ENCODE results near the gene AGER.

Gene AGER

GRCh38 chr6:32174416-32174815, 9.6 kb downstream of the AGER start:
- H3K79me2 ChIP-seq = peaks cover 9% of the 10 kb centered on the region
- no peak overlapping the region for H3K27ac ChIP-seq
- no peak for TF ChIP-seq CTCF (IDR thresholded peaks at IDR 0.05)
- H3K4me3 ChIP-seq (ENCODE audit: low read depth, low read length) = no peak overlapping the region
- H3K4me1 ChIP-seq = peaks cover 9% of the 10 kb centered on the region
- H3K36me3 ChIP-seq (ENCODE audit: control insufficient read depth, insufficient read depth, low read length) = no peaks in the 10 kb centered on the region
- H2AFZ ChIP-seq = no peak overlapping the region
- no peaks in the 10 kb centered on the region for H3K27me3 ChIP-seq (ENCODE audit: control insufficient read depth, insufficient read depth, low read length)
- H3K4me2 ChIP-seq (ENCODE audit: low read length) = no peak overlapping the region
- no peaks in the 10 kb centered on the region for H3K9me3 ChIP-seq (ENCODE audit: control insufficient read depth, low read length)
- H3K9ac ChIP-seq = no peak overlapping the region

- H3K9me3 ChIP-seq (ENCODE audit: control insufficient read depth, low read length) = no peaks in the 10 kb centered on the region
- no peak overlapping the region for H3K4me3 ChIP-seq (ENCODE audit: low read depth, low read length)
- no peak for TF ChIP-seq CTCF (IDR thresholded peaks at IDR 0.05)
- H2AFZ ChIP-seq = no peak overlapping the region
- H3K4me2 ChIP-seq (ENCODE audit: low read length) = no peak overlapping the region
- H3K27me3 ChIP-seq (ENCODE audit: control insufficient read depth, insufficient read depth, low read length) = no peaks in the 10 kb centered on the region
- H3K9ac ChIP-seq = no peak overlapping the region
- H3K79me2 ChIP-seq = peaks cover 5% of the 10 kb centered on the region
- H3K36me3 ChIP-seq (ENCODE audit: control insufficient read depth, insufficient read depth, low read length) = no peaks in the 10 kb centered on the region
- H3K4me1 ChIP-seq = peaks cover 9% of the 10 kb centered on the region
- H3K27ac ChIP-seq = no peak overlapping the region
Measured at GRCh38 chr6:32173051-32173727, 10.9 kb downstream of the AGER start.

GRCh38 chr6:32171234-32171633, 12.8 kb downstream of the AGER start:
- Histone ChIP-seq H3K27me3 (ENCODE audit: control insufficient read depth, insufficient read depth, low read length) (no peaks in the 10 kb centered on the region), H3K27ac (no peak overlapping the region), H3K9ac (no peak overlapping the region), H3K79me2 (peaks cover 5% of the 10 kb centered on the region), H2AFZ (no peak overlapping the region), H3K9me3 (ENCODE audit: control insufficient read depth, low read length) (no peaks in the 10 kb centered on the region), H3K4me1 (peaks cover under 1% of the 10 kb centered on the region), H3K36me3 (ENCODE audit: control insufficient read depth, insufficient read depth, low read length) (no peaks in the 10 kb centered on the region), H3K4me2 (ENCODE audit: low read length) (no peak overlapping the region), H3K4me3 (ENCODE audit: low read depth, low read length) (no peak overlapping the region)
- TF ChIP-seq CTCF (IDR thresholded peaks at IDR 0.05) = no peak

- H3K9ac ChIP-seq = no peak overlapping the region
- no peak for TF ChIP-seq CTCF (IDR thresholded peaks at IDR 0.05)
- no peak overlapping the region for H2AFZ ChIP-seq
- H3K4me3 ChIP-seq (ENCODE audit: low read depth, low read length) = no peak overlapping the region
- H3K4me1 ChIP-seq = no peaks in the 10 kb centered on the region
- H3K36me3 ChIP-seq (ENCODE audit: control insufficient read depth, insufficient read depth, low read length) = no peaks in the 10 kb centered on the region
- H3K9me3 ChIP-seq (ENCODE audit: control insufficient read depth, low read length) = no peaks in the 10 kb centered on the region
- no peaks in the 10 kb centered on the region for H3K27me3 ChIP-seq (ENCODE audit: control insufficient read depth, insufficient read depth, low read length)
- no peak overlapping the region for H3K4me2 ChIP-seq (ENCODE audit: low read length)
- peaks cover 2% of the 10 kb centered on the region for H3K79me2 ChIP-seq
- H3K27ac ChIP-seq = no peak overlapping the region
Measured at GRCh38 chr6:32170294-32170693, 13.8 kb downstream of the AGER start.

Measured in parathyroid adenoma (tissue), 2 donors.